ENCODE data around the gene SEPTIN10.

The SEPTIN10 gene

GRCh38 chr2:109623297-109623696, 9.5 kb upstream of the SEPTIN10 start:
- no peak for TF ChIP-seq GATA3 (IDR thresholded peaks at IDR 0.05; ENCODE audit: low read depth, low read length)
- TF ChIP-seq GATA2 (IDR thresholded peaks at IDR 0.05; ENCODE audit: low read depth, low read length), result no peak

- TF ChIP-seq GATA3 (IDR thresholded peaks at IDR 0.05; ENCODE audit: low read depth, low read length) (no peak), GATA2 (IDR thresholded peaks at IDR 0.05; ENCODE audit: low read depth, low read length) (no peak)
Observed at GRCh38 chr2:109619032-109619615, 5.4 kb upstream of the SEPTIN10 start.

DNA sequence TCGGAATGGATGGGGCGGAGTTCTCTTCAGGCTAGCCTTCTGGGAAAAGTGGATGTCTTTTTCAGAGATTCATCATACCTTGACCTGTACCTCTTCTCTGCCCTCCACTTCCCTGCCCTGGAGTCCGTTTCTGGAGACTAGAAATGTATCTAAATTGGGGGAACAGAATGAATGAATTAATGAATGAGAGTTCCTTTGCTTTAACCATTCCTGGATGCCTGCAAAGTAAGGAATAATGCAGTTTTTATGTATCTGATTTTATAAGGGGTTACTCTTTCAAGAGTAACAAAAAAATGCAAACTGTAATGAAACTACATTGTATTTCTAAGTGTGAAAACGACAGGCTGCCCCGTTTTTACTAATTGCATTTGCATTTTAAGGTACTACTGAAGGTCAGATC, 2.4 kb upstream of the SEPTIN10 start:
- no peak for TF ChIP-seq GATA3 (IDR thresholded peaks at IDR 0.05; ENCODE audit: low read depth, low read length)
- no peak for TF ChIP-seq GATA2 (IDR thresholded peaks at IDR 0.05; ENCODE audit: low read depth, low read length)

DNA sequence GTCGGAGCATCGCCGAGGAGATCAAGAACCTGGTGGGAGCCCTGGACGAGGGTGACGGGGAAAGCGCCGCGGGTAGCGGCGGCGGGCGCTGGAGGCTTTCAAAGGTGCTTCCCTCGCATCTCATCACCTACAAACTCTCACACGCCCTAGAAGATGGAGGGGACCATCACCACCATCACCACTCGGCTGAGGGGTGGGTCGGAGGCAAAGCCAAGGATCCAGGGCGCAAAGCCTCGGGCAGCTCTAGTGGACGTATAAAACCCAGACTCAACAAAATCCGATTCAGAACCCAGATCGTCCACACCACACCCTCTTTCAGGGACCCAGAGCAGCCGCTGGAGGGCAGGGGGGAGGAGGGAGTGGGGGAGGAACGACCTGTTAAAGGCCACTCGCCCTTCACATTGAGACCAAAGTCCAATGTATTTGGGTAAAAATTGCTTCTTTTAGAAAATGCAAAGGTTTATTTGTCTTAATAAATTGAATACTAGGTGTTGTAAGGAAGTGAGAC, 1.9 kb upstream of the SEPTIN10 start:
- TF ChIP-seq GATA2 (IDR thresholded peaks at IDR 0.05; ENCODE audit: low read depth, low read length) (no peak), GATA3 (IDR thresholded peaks at IDR 0.05; ENCODE audit: low read depth, low read length) (no peak)

- TF ChIP-seq GATA2 (IDR thresholded peaks at IDR 0.05; ENCODE audit: low read depth, low read length), result no peak
- TF ChIP-seq GATA3 (IDR thresholded peaks at IDR 0.05; ENCODE audit: low read depth, low read length), result no peak
Observed at GRCh38 chr2:109614715-109615636, 1.2 kb upstream of the SEPTIN10 start.

- TF ChIP-seq GATA3 (IDR thresholded peaks at IDR 0.05; ENCODE audit: low read depth, low read length), result no peak
- TF ChIP-seq GATA2 (IDR thresholded peaks at IDR 0.05; ENCODE audit: low read depth, low read length), result no peak
Observed at GRCh38 chr2:109613081-109613921, 465 bp downstream of the SEPTIN10 start.

GRCh38 chr2:109611467-109612095, 2.2 kb downstream of the SEPTIN10 start:
- TF ChIP-seq GATA3 (IDR thresholded peaks at IDR 0.05; ENCODE audit: low read depth, low read length) (no peak), GATA2 (IDR thresholded peaks at IDR 0.05; ENCODE audit: low read depth, low read length) (no peak)

- TF ChIP-seq GATA2 (IDR thresholded peaks at IDR 0.05; ENCODE audit: low read depth, low read length) (no peak), GATA3 (IDR thresholded peaks at IDR 0.05; ENCODE audit: low read depth, low read length) (no peak)
Observed at GRCh38 chr2:109609352-109610024, 4.3 kb downstream of the SEPTIN10 start.

GRCh38 chr2:109607766-109608165, 6.0 kb downstream of the SEPTIN10 start:
- TF ChIP-seq GATA2 (IDR thresholded peaks at IDR 0.05; ENCODE audit: low read depth, low read length), result no peak
- TF ChIP-seq GATA3 (IDR thresholded peaks at IDR 0.05; ENCODE audit: low read depth, low read length), result no peak

DNA sequence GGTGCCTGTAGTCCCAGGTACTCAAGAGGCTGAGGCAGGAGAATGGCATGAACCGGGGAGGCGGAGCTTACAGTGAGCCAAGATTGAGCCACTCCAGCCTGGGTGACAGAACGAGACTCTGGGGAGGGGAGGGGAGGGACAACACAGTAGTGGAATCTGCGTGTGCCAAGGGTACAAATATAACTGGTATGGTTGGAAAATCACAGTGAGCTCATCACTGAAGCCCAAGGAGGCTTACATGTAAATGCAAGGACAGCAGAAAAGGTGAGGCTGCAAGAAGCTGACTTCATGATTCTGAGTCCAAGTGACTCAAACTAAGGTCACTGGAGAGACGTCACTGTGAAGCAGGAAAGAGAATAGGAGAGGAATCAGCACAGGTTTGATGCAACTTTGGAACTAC, 9.2 kb downstream of the SEPTIN10 start:
- TF ChIP-seq GATA2 (IDR thresholded peaks at IDR 0.05; ENCODE audit: low read depth, low read length) (no peak), GATA3 (IDR thresholded peaks at IDR 0.05; ENCODE audit: low read depth, low read length) (no peak)

- TF ChIP-seq GATA3 (IDR thresholded peaks at IDR 0.05; ENCODE audit: low read depth, low read length), result no peak
- TF ChIP-seq GATA2 (IDR thresholded peaks at IDR 0.05; ENCODE audit: low read depth, low read length), result no peak
Observed at GRCh38 chr2:109602617-109603188, 11.1 kb downstream of the SEPTIN10 start.

GRCh38 chr2:109601783-109602182, 12.0 kb downstream of the SEPTIN10 start:
- TF ChIP-seq GATA2 (IDR thresholded peaks at IDR 0.05; ENCODE audit: low read depth, low read length), result no peak
- TF ChIP-seq GATA3 (IDR thresholded peaks at IDR 0.05; ENCODE audit: low read depth, low read length), result no peak

- no peak for TF ChIP-seq GATA3 (IDR thresholded peaks at IDR 0.05; ENCODE audit: low read depth, low read length)
- no peak for TF ChIP-seq GATA2 (IDR thresholded peaks at IDR 0.05; ENCODE audit: low read depth, low read length)
Observed at GRCh38 chr2:109597283-109597682, 16.5 kb downstream of the SEPTIN10 start.

Data from SH-SY5Y (cell line).